ENCODE results near the gene STXBP5. TPM values are rescaled to one million over a fixed set of nuclear protein-coding genes. Genes with fewer than 3 reads are reported as not detected.

The STXBP5 gene
- total RNA-seq, 4 donors from 2014 or later = 19.7 to 37.2 (median 22.6) TPM

GRCh38 chr6:147221739-147222138 is 17.5 kb downstream of the STXBP5 start:
- TF ChIP-seq CTCF (IDR thresholded peaks at IDR 0.05) = no peak
- ATAC-seq (ENCODE audit: low FRiP score) = no peak
- DNase-seq (ENCODE audit: low spot score) = no peak

- ATAC-seq (ENCODE audit: low FRiP score) (no peak), DNase-seq (ENCODE audit: low spot score) (no peak)
- no peak for TF ChIP-seq CTCF (IDR thresholded peaks at IDR 0.05)
Measured at GRCh38 chr6:147222160-147222838, 18.1 kb downstream of the STXBP5 start.

GRCh38 chr6:147223736-147224135 is 19.5 kb downstream of the STXBP5 start:
- ATAC-seq (ENCODE audit: low FRiP score) = no peak

GRCh38 chr6:147226163-147226724 is 22.0 kb downstream of the STXBP5 start:
- TF ChIP-seq CTCF (IDR thresholded peaks at IDR 0.05) = no peak
- no peak for ATAC-seq (ENCODE audit: low FRiP score)
- DNase-seq (ENCODE audit: low spot score) = no peak

More at GRCh38 chr6:147223736-147224135, 19.5 kb downstream of the STXBP5 start:
- DNase-seq (ENCODE audit: low spot score) = no peak
- no peak for TF ChIP-seq CTCF (IDR thresholded peaks at IDR 0.05)

- no peak for DNase-seq (ENCODE audit: low spot score)
- ATAC-seq (ENCODE audit: low FRiP score) = no peak
- TF ChIP-seq CTCF (IDR thresholded peaks at IDR 0.05) = no peak
Measured at GRCh38 chr6:147226877-147227276, 22.7 kb downstream of the STXBP5 start.

- no peak for ATAC-seq (ENCODE audit: low FRiP score)
- DNase-seq (ENCODE audit: low spot score) = no peak
- no peak for TF ChIP-seq CTCF (IDR thresholded peaks at IDR 0.05)
Measured at GRCh38 chr6:147227770-147228320, 23.6 kb downstream of the STXBP5 start.

- ATAC-seq (ENCODE audit: low FRiP score) (no peak), DNase-seq (ENCODE audit: low spot score) (no peak)
- no peak for TF ChIP-seq CTCF (IDR thresholded peaks at IDR 0.05)
Measured at GRCh38 chr6:147231589-147231988, 27.4 kb downstream of the STXBP5 start.

Data from omental fat pad (tissue), 4 donors.